Peyer's patch (tissue), 4 donors: ENCODE results near the gene AKAP6. TPM values are rescaled to one million over a fixed set of nuclear protein-coding genes. Genes with fewer than 3 reads are reported as not detected.
"Not testable (repeated sequence)": the region's sequence is repeated elsewhere in the genome, so short reads cannot be mapped to it uniquely, and the experiment has no call there.

Experiments
- DNase-seq, 3 donors: peaks; one replicate each; pipeline ENCODE4 v3.0.0-alpha.2; 2017 to 2019
- H3K27ac ChIP-seq, 4 donors: fragments of 200-600 bp; sonication (generic); one replicate each; pipeline ENCODE4 v1.5.1; 2016 to 2019
- H3K27me3 ChIP-seq, 2 donors: fragments of 200-600 bp; sonication (generic); one replicate each; pipeline ENCODE4 v1.5.1; 2019
- H3K36me3 ChIP-seq, 3 donors: fragments of 200-600 bp; sonication (generic); one replicate each; pipeline ENCODE4 v1.5.1; 2016 to 2019
- H3K4me1 ChIP-seq, 4 donors: fragments of 200-600 bp; sonication (generic); one replicate each; pipeline ENCODE4 v1.5.1; 2016 to 2019
- H3K4me3 ChIP-seq, 4 donors: fragments of 200-600 bp; sonication (generic); 1 replicate in 3 of 4; 2 replicates in 1 of 4; pipeline ENCODE4 v1.5.1; 2016 to 2019; ENCODE audit warnings: mild to moderate bottlenecking in 1 of 4
- H3K9me3 ChIP-seq, 4 donors: fragments of 200-600 bp; sonication (generic); one replicate each; pipeline ENCODE4 v1.5.1; 2016 to 2019; ENCODE audit warnings: mild to moderate bottlenecking in 1 of 4
- POLR2A ChIP-seq, 2 donors: fragments of 450-650 bp; IDR thresholded peaks; one replicate each; pipeline ENCODE4 v1.5.1; 2017; ENCODE audit warnings: antibody characterized with exemption in 2 of 2, mild to moderate bottlenecking in 2 of 2, moderate library complexity in 2 of 2
- total RNA-seq, 4 donors: library from RNA; depleted of rRNA; stranded (reverse); fragments of >200 nt; gene quantifications; one replicate each; pipeline ENCODE4 v1.1.0, GENCODE V29; 2016
- TF ChIP-seq, protein P1 (sequence below), 6 experiments: fragments of 450-650 bp in 4 of 6; fragments of 200-600 bp in 2 of 6; sonication (generic) in 1 of 6; IDR thresholded peaks; one replicate each; pipeline ENCODE4 v1.5.1; 2017 to 2019; ENCODE audit warnings: antibody characterized with exemption in 6 of 6, mild to moderate bottlenecking in 3 of 6, moderate library complexity in 1 of 6

The AKAP6 gene
- total RNA-seq, 4 donors from 2014 or later: 7.6 to 21.5 (median 12.2) TPM

DNA sequence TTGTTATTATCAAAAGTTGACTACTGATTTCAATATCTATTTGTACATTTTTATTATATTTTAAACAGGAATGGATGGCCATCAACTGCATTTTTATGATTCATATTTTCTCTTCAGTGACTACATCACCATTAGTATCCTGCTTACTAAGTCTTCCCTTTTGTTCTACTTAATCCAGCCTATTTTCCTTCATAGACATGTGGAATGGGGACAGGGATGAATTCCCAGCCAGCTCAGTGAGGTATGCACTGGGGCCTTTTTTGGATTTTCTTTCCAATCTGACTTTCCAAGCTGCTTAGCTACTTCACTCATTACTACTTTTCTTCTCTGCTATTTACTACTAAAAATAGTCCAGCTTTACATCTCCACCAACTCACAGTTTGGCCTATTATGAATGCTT, 38.4 kb downstream of the AKAP6 start:
- Histone ChIP-seq H3K4me1 (no peaks in the 10 kb centered on the region), H3K9me3 (no peaks in the 10 kb centered on the region), H3K4me3 (no peak overlapping the region), H3K36me3 (no peaks in the 10 kb centered on the region), H3K27ac (no peak overlapping the region), H3K27me3 (no peaks in the 10 kb centered on the region)
- no peak for DNase-seq
- TF ChIP-seq, protein P1, sequence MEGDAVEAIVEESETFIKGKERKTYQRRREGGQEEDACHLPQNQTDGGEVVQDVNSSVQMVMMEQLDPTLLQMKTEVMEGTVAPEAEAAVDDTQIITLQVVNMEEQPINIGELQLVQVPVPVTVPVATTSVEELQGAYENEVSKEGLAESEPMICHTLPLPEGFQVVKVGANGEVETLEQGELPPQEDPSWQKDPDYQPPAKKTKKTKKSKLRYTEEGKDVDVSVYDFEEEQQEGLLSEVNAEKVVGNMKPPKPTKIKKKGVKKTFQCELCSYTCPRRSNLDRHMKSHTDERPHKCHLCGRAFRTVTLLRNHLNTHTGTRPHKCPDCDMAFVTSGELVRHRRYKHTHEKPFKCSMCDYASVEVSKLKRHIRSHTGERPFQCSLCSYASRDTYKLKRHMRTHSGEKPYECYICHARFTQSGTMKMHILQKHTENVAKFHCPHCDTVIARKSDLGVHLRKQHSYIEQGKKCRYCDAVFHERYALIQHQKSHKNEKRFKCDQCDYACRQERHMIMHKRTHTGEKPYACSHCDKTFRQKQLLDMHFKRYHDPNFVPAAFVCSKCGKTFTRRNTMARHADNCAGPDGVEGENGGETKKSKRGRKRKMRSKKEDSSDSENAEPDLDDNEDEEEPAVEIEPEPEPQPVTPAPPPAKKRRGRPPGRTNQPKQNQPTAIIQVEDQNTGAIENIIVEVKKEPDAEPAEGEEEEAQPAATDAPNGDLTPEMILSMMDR (IDR thresholded peaks at IDR 0.05): no peak
- no peak for TF ChIP-seq POLR2A (IDR thresholded peaks at IDR 0.05)

DNA sequence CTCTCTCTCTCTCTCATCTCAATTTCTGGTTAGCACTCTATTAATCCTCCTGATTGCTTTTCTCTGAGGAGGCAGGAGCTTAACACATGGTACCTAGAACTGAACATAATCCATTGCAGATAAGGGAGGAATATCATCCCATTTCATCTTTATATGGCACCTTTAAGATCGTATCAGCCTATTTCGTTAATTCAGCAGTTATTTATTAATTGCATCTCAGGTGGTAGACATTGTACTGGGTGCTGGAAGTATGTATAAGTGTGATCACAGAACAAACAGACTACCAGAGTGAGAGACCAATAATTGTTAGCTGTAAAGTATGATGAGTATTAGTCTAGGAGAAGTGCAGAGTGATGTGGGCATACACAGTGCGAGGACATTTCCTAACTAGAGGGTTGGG, 39.0 kb downstream of the AKAP6 start:
- no peak for DNase-seq
- no peaks in the 10 kb centered on the region for H3K36me3 ChIP-seq
- no peak overlapping the region for H3K27ac ChIP-seq
- no peak overlapping the region for H3K4me3 ChIP-seq
- no peaks in the 10 kb centered on the region for H3K9me3 ChIP-seq
- no peaks in the 10 kb centered on the region for H3K4me1 ChIP-seq
- TF ChIP-seq POLR2A (IDR thresholded peaks at IDR 0.05): no peak
- TF ChIP-seq, protein P1 (IDR thresholded peaks at IDR 0.05): no peak
- H3K27me3 ChIP-seq: no peaks in the 10 kb centered on the region

GRCh38 chr14:32370714-32371113, 41.6 kb downstream of the AKAP6 start:
- H3K9me3 ChIP-seq: no peaks in the 10 kb centered on the region
- TF ChIP-seq, protein P1 (IDR thresholded peaks at IDR 0.05): no peak
- TF ChIP-seq POLR2A (IDR thresholded peaks at IDR 0.05): no peak
- H3K27me3 ChIP-seq: no peaks in the 10 kb centered on the region
- H3K36me3 ChIP-seq: no peaks in the 10 kb centered on the region
- H3K27ac ChIP-seq: no peak overlapping the region
- H3K4me3 ChIP-seq: no peak overlapping the region
- DNase-seq: no peak
- no peaks in the 10 kb centered on the region for H3K4me1 ChIP-seq

DNA sequence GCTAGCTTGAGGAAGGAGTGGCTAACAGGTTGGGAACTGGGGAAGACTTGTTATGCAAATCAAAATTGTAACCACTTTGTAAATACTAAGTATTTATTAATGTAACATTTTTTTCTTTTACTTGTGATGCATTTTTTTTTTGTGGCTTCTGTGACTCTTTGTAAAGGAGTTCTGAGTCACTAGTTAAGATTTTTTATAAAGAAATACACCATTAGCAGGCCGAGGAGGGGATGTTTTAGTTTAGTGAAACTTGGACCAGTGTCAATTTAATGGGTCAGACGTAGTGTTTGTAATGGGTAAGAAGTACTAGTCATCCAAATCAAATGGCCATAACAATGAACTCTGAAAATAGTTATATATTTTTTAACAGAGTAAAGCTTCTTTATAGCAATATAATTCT, 43.1 kb downstream of the AKAP6 start:
- no peak overlapping the region for H3K27ac ChIP-seq
- no peaks in the 10 kb centered on the region for H3K27me3 ChIP-seq
- no peaks in the 10 kb centered on the region for H3K9me3 ChIP-seq
- no peaks in the 10 kb centered on the region for H3K4me1 ChIP-seq
- DNase-seq: no peak
- H3K4me3 ChIP-seq: no peak overlapping the region
- TF ChIP-seq POLR2A (IDR thresholded peaks at IDR 0.05): no peak
- H3K36me3 ChIP-seq: no peaks in the 10 kb centered on the region

DNA sequence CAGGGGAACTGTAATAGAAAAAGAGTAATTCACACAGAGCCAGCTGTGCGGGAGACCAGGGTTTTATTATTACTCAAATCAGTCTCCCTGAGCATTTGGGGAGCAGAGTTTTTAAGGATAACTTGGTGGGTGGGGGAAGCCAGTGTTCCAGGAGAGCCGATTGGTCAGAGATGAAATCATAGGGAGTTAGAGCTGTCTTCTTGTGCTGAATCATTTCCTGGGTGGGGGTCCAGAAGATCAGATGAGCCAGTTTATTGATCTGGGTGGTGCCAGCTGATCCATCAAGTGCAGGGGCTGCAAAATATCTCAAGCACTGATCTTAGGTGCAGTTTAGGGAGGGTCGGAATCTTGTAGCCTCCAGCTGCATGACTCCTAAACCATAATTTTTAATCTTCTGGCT, 44.1 kb downstream of the AKAP6 start:
- H3K9me3 ChIP-seq, H3K27ac ChIP-seq, H3K36me3 ChIP-seq, H3K4me3 ChIP-seq, H3K27me3 ChIP-seq, DNase-seq, H3K4me1 ChIP-seq: not testable (repeated sequence)

DNA sequence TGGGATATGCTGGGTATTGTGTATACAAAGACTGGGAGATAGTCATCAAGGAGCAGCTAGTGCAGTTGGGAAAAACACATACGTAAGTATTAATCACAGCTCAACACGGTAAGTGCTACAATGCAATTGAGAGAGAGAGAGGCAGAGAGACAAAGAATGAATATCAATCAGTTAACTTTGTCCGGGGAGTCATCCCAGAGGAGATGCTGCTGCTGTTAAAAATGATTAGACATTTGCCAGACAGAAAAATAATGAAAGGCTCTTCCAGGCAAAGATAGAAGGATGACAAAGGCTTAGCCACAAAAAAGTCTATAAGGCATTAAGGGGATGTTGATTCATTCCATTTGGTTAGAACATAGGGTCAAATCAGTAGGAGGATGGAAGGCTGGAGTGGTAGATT, 45.1 kb downstream of the AKAP6 start:
- Histone ChIP-seq H3K4me3 (no peak overlapping the region), H3K9me3 (no peaks in the 10 kb centered on the region), H3K27ac (no peak overlapping the region), H3K27me3 (no peaks in the 10 kb centered on the region), H3K4me1 (no peaks in the 10 kb centered on the region), H3K36me3 (no peaks in the 10 kb centered on the region)
- DNase-seq: no peak
- no peak for TF ChIP-seq POLR2A (IDR thresholded peaks at IDR 0.05)

DNA sequence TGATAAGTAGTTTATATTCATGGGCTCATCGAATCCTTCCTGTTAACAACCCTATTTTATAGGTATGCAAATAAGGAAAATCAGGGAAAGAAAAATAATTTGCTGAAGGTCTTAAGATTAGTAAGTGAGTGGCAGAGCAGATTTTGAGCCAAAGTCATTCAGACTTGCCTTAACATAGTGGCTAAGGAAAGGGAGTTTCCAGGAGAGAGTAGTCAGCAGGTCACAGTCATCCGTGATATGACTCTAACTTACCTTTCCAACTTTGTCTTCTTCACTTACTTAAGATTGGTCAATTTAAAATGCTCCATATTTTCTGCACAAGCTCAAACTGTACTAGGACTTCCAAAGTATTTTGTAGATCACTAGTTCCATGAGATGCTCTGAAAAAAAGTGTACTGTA, 46.6 kb downstream of the AKAP6 start:
- no peak for DNase-seq
- Histone ChIP-seq H3K4me1 (no peaks in the 10 kb centered on the region), H3K4me3 (no peak overlapping the region), H3K36me3 (no peaks in the 10 kb centered on the region), H3K9me3 (no peaks in the 10 kb centered on the region), H3K27ac (no peak overlapping the region), H3K27me3 (no peaks in the 10 kb centered on the region)
- TF ChIP-seq POLR2A (IDR thresholded peaks at IDR 0.05): no peak
- TF ChIP-seq, protein P1 (IDR thresholded peaks at IDR 0.05): no peak
